K562 (cell line): Measurements from ENCODE around the gene SLC34A3. TPM values are rescaled to one million over a fixed set of nuclear protein-coding genes. Genes with fewer than 3 reads are reported as not detected.

Experiments used
- ARNT ChIP-seq, 2 experiments: fragments of 450-650 bp; IDR thresholded peaks; 2 replicates each; pipeline ENCODE4 v1.6.1; 2016; ENCODE audit warnings: mild to moderate bottlenecking in 1 of 2
- BCL6 ChIP-seq: fragments of 250-450 bp; sonication (Bioruptor Pico); IDR thresholded peaks from 2 replicates; pipeline ENCODE4 v1.4.0; 2020
- CBFB ChIP-seq: sonication (generic); formaldehyde crosslinking; IDR thresholded peaks from 2 replicates; pipeline ENCODE4 v1.4.0; 2020; ENCODE audit warnings: mild to moderate bottlenecking, missing genetic modification reagents
- DLX4 ChIP-seq: fragments of 250-450 bp; sonication (Bioruptor Pico); IDR thresholded peaks from 2 replicates; pipeline ENCODE4 v1.6.1; 2021; ENCODE audit warnings: mild to moderate bottlenecking
- ETS1 ChIP-seq: conservative IDR thresholded peaks from 2 replicates; pipeline ENCODE4 v1.6.1; 2011; ENCODE audit warnings: low read depth, mild to moderate bottlenecking, low read length; ENCODE audit not compliant: control insufficient read depth
- GTF2F1 ChIP-seq: IDR thresholded peaks from 2 replicates; pipeline ENCODE4 v1.6.1; 2011; ENCODE audit warnings: low read depth, low read length, improper control_type of control experiment
- HDAC6 ChIP-seq: IDR thresholded peaks from 2 replicates; pipeline ENCODE4 v1.6.1; 2012; ENCODE audit warnings: low read depth, mild to moderate bottlenecking, control low read depth, inconsistent platforms, low read length, moderate library complexity
- HINFP ChIP-seq: fragments of 450-650 bp; conservative IDR thresholded peaks from 2 replicates; pipeline ENCODE4 v1.6.1; 2016; ENCODE audit warnings: missing genetic modification characterization, low read depth, mild to moderate bottlenecking, control low read depth, missing compliant biosample characterization
- KLF10 ChIP-seq: fragments of 250-450 bp; sonication (Bioruptor Pico); IDR thresholded peaks from 2 replicates; pipeline ENCODE4 v1.6.1; 2021; ENCODE audit warnings: matching md5 sums
- PTBP1 ChIP-seq: fragments of 200-400 bp; formaldehyde crosslinking; IDR thresholded peaks from 2 replicates; pipeline ENCODE4 v1.6.1; 2017; ENCODE audit warnings: low read depth, low read length
- PTRF ChIP-seq: fragments of 450-650 bp; IDR thresholded peaks from 2 replicates; pipeline ENCODE4 v1.6.1; 2016; ENCODE audit warnings: mild to moderate bottlenecking, missing genetic modification characterization, missing compliant biosample characterization
- RFX7 ChIP-seq: fragments of 250-450 bp; sonication (Bioruptor Pico); IDR thresholded peaks from 2 replicates; pipeline ENCODE4 v1.5.1; 2021; ENCODE audit warnings: mild to moderate bottlenecking
- SMAD1 ChIP-seq: fragments of 150-350 bp; IDR thresholded peaks from 2 replicates; pipeline ENCODE4 v1.6.1; 2014; ENCODE audit warnings: low read length, low read depth; ENCODE audit not compliant: partially characterized antibody
- SNRNP70 ChIP-seq: fragments of 200-400 bp; formaldehyde crosslinking; optimal IDR thresholded peaks from 2 replicates; pipeline ENCODE3; 2017; ENCODE audit warnings: low read depth, low read length
- TBL1XR1 ChIP-seq, 2 experiments: IDR thresholded peaks; 2 replicates each; pipeline ENCODE4 v1.6.1; 2012; ENCODE audit warnings: improper control_type of control experiment in 2 of 2, low read length in 2 of 2, mild to moderate bottlenecking in 1 of 2
- U2AF2 ChIP-seq: fragments of 200-400 bp; formaldehyde crosslinking; optimal IDR thresholded peaks from 2 replicates; pipeline ENCODE3; 2017; ENCODE audit warnings: low read depth, mild to moderate bottlenecking, low read length
- ZFP36 ChIP-seq: fragments of 150-350 bp; IDR thresholded peaks from 2 replicates; pipeline ENCODE4 v1.6.1; 2018; ENCODE audit warnings: low read length, low read depth; ENCODE audit not compliant: partially characterized antibody
- ZMIZ1 ChIP-seq, 2 experiments: fragments of 150-350 bp in 1 of 2; IDR thresholded peaks; 2 replicates each; pipeline ENCODE4 v1.6.1; 2012 to 2016; ENCODE audit warnings: low read depth in 2 of 2, low read length in 2 of 2, mild to moderate bottlenecking in 1 of 2, moderate library complexity in 1 of 2
- ZNF146 ChIP-seq: IDR thresholded peaks from one replicate; pipeline ENCODE4 v1.6.1; 2018; ENCODE audit warnings: missing compliant biosample characterization; ENCODE audit not compliant: unreplicated experiment
- polyA plus RNA-seq, 8 experiments: library from polyadenylated mRNA; depleted of rRNA in 4 of 8; stranded (reverse) in 5 of 8; unstranded in 3 of 8; fragments of >200 nt; fragmentation: Nextera tagmentation in 2 of 8; fragmentation: Illumina TruSeq in 1 of 8; extraction: Ambion mirVana in 2 of 8; extraction: Trizol in 1 of 8; gene quantifications; 2 replicates each; pipeline versions ENCODE4 v1.2.1 to v1.2.3, GENCODE V29; 2011 to 2014; ENCODE audit warnings: inconsistent platforms in 1 of 8, missing spikeins in 1 of 8
- total RNA-seq, 7 experiments: library from RNA; depleted of rRNA in 6 of 7; stranded (reverse); fragments of >200 nt in 6 of 7; fragmentation: Illumina TruSeq in 2 of 7; extraction: Trizol in 2 of 7; gene quantifications; 2 replicates each; pipeline versions ENCODE4 v1.2.1 to v1.2.3, GENCODE V29; 2011 to 2021; ENCODE audit warnings: low replicate concordance in 1 of 7

The SLC34A3 gene
- total and polyA plus RNA-seq, 9 of the 15 experiments (the other 6 are each of a cell fraction or from before 2014, with no cell fraction given): not detected

GRCh38 chr9:137205126-137206069, 25.3 kb upstream of the SLC34A3 start, which contains the start of the genes NDOR1 and TMEM203 (continued):
- TF ChIP-seq U2AF2: no peak
- 0 out of 4 replicates have a peak, but pooled peaks of 1 of the 2 experiments have one; percentile 40 for TF ChIP-seq TBL1XR1 (IDR thresholded peaks at IDR 0.05; ENCODE audit: low read length in 2 of 2)
- no peak for TF ChIP-seq GTF2F1
- no peak for TF ChIP-seq KLF10
- no peak for TF ChIP-seq ZNF146 (CRISPR knock-in tag)
- no peak for TF ChIP-seq RFX7 (CRISPR knock-in tag)
- peak; percentile 60; the same call in 1 of the 2 replicates for TF ChIP-seq CBFB
- no peak for TF ChIP-seq PTRF
- no peak for TF ChIP-seq SNRNP70
- TF ChIP-seq DLX4 (CRISPR knock-in tag): no peak
- no peak for TF ChIP-seq PTBP1
- peak; percentile 80; the same call in 1 of the 2 replicates for TF ChIP-seq ETS1
- TF ChIP-seq ARNT (IDR thresholded peaks at IDR 0.05): no peak
- no peak for TF ChIP-seq SMAD1
- no peak for TF ChIP-seq HINFP (tag)
- peak in 1 of 2 experiments; percentile 38; a peak in 1 of 4 replicates for TF ChIP-seq ZMIZ1 (IDR thresholded peaks at IDR 0.05; ENCODE audit: low read depth in 2 of 2, low read length in 2 of 2)
- no peak for TF ChIP-seq HDAC6
- TF ChIP-seq BCL6: no peak
- TF ChIP-seq ZFP36: no peak
